ENCODE measurements around the gene BAAT.

BAAT gene

GRCh38 chr9:101367323-101367722 is 17.5 kb downstream of the BAAT start:
- no peaks in the 10 kb centered on the region for H3K27me3 ChIP-seq (ENCODE audit: control insufficient read depth, low read length)
- no peaks in the 10 kb centered on the region for H3K9me2 ChIP-seq (replicated peaks; ENCODE audit: control insufficient read depth, low read length)
- H4K20me1 ChIP-seq (ENCODE audit: control insufficient read depth, insufficient read depth, low read depth, low read length), result no peaks in the 10 kb centered on the region
- H3K9me3 ChIP-seq (ENCODE audit: control insufficient read depth, insufficient read depth, low read length), result no peaks in the 10 kb centered on the region
- TF ChIP-seq CTCF (IDR thresholded peaks at IDR 0.05; ENCODE audit: low read depth, low read length, poor library complexity, severe bottlenecking), result no peak
- TF ChIP-seq EZH2phosphoT487 (IDR thresholded peaks at IDR 0.05; ENCODE audit: borderline replicate concordance, low read length), result no peak
- H3F3A ChIP-seq (ENCODE audit: control insufficient read depth, insufficient read depth), result no peaks in the 10 kb centered on the region
- H3K4me2 ChIP-seq (ENCODE audit: low read length), result no peak overlapping the region
- H3K79me2 ChIP-seq (ENCODE audit: control insufficient read depth, low read length), result no peaks in the 10 kb centered on the region
- H3K4me3 ChIP-seq (ENCODE audit: low read length), result no peak overlapping the region
- no peaks in the 10 kb centered on the region for H3K36me3 ChIP-seq (ENCODE audit: control insufficient read depth, low read length)
- no peak overlapping the region for H3K27ac ChIP-seq (ENCODE audit: low read depth, low read length)
- H3K4me1 ChIP-seq (ENCODE audit: control insufficient read depth, low read length), result no peaks in the 10 kb centered on the region

GRCh38 chr9:101366038-101366756 is 18.6 kb downstream of the BAAT start:
- Histone ChIP-seq H3K9me3 (ENCODE audit: control insufficient read depth, insufficient read depth, low read length) (no peaks in the 10 kb centered on the region), H3K4me1 (ENCODE audit: control insufficient read depth, low read length) (no peaks in the 10 kb centered on the region), H3K27ac (ENCODE audit: low read depth, low read length) (no peak overlapping the region), H3K27me3 (ENCODE audit: control insufficient read depth, low read length) (no peaks in the 10 kb centered on the region), H3K4me3 (ENCODE audit: low read length) (no peak overlapping the region), H3F3A (ENCODE audit: control insufficient read depth, insufficient read depth) (no peaks in the 10 kb centered on the region), H3K9me2 (replicated peaks; ENCODE audit: control insufficient read depth, low read length) (no peaks in the 10 kb centered on the region), H3K36me3 (ENCODE audit: control insufficient read depth, low read length) (no peaks in the 10 kb centered on the region), H3K79me2 (ENCODE audit: control insufficient read depth, low read length) (no peaks in the 10 kb centered on the region), H4K20me1 (ENCODE audit: control insufficient read depth, insufficient read depth, low read depth, low read length) (no peaks in the 10 kb centered on the region), H3K4me2 (ENCODE audit: low read length) (no peak overlapping the region)
- no peak for TF ChIP-seq CTCF (IDR thresholded peaks at IDR 0.05; ENCODE audit: low read depth, low read length, poor library complexity, severe bottlenecking)
- TF ChIP-seq EZH2phosphoT487 (IDR thresholded peaks at IDR 0.05; ENCODE audit: borderline replicate concordance, low read length), result no peak

- no peaks in the 10 kb centered on the region for H3K36me3 ChIP-seq (ENCODE audit: control insufficient read depth, low read length)
- no peaks in the 10 kb centered on the region for H3F3A ChIP-seq (ENCODE audit: control insufficient read depth, insufficient read depth)
- no peak for TF ChIP-seq EZH2phosphoT487 (IDR thresholded peaks at IDR 0.05; ENCODE audit: borderline replicate concordance, low read length)
- H4K20me1 ChIP-seq (ENCODE audit: control insufficient read depth, insufficient read depth, low read depth, low read length), result no peaks in the 10 kb centered on the region
- H3K27ac ChIP-seq (ENCODE audit: low read depth, low read length), result no peak overlapping the region
- no peaks in the 10 kb centered on the region for H3K27me3 ChIP-seq (ENCODE audit: control insufficient read depth, low read length)
- no peaks in the 10 kb centered on the region for H3K9me2 ChIP-seq (replicated peaks; ENCODE audit: control insufficient read depth, low read length)
- H3K9me3 ChIP-seq (ENCODE audit: control insufficient read depth, insufficient read depth, low read length), result no peaks in the 10 kb centered on the region
- no peak overlapping the region for H3K4me2 ChIP-seq (ENCODE audit: low read length)
- no peaks in the 10 kb centered on the region for H3K79me2 ChIP-seq (ENCODE audit: control insufficient read depth, low read length)
- no peak overlapping the region for H3K4me3 ChIP-seq (ENCODE audit: low read length)
- no peaks in the 10 kb centered on the region for H3K4me1 ChIP-seq (ENCODE audit: control insufficient read depth, low read length)
Observed at GRCh38 chr9:101365181-101365580, 19.6 kb downstream of the BAAT start.

- Histone ChIP-seq H3K27me3 (ENCODE audit: control insufficient read depth, low read length) (no peaks in the 10 kb centered on the region), H3K9me2 (replicated peaks; ENCODE audit: control insufficient read depth, low read length) (no peaks in the 10 kb centered on the region), H3K4me3 (ENCODE audit: low read length) (no peak overlapping the region), H3K36me3 (ENCODE audit: control insufficient read depth, low read length) (no peaks in the 10 kb centered on the region), H3F3A (ENCODE audit: control insufficient read depth, insufficient read depth) (no peaks in the 10 kb centered on the region), H4K20me1 (ENCODE audit: control insufficient read depth, insufficient read depth, low read depth, low read length) (no peaks in the 10 kb centered on the region), H3K4me2 (ENCODE audit: low read length) (no peak overlapping the region), H3K27ac (ENCODE audit: low read depth, low read length) (no peak overlapping the region), H3K4me1 (ENCODE audit: control insufficient read depth, low read length) (no peaks in the 10 kb centered on the region), H3K9me3 (ENCODE audit: control insufficient read depth, insufficient read depth, low read length) (no peaks in the 10 kb centered on the region), H3K79me2 (ENCODE audit: control insufficient read depth, low read length) (no peaks in the 10 kb centered on the region)
- TF ChIP-seq CTCF (IDR thresholded peaks at IDR 0.05; ENCODE audit: low read depth, low read length, poor library complexity, severe bottlenecking), result no peak
- no peak for TF ChIP-seq EZH2phosphoT487 (IDR thresholded peaks at IDR 0.05; ENCODE audit: borderline replicate concordance, low read length)
Observed at GRCh38 chr9:101362450-101362849, 22.4 kb downstream of the BAAT start.

Data from DOHH2 (cell line).